GDM1 (cell line): ENCODE results near the gene KIF4B.
"Not testable (repeated sequence)": the region's sequence is repeated elsewhere in the genome, so short reads cannot be mapped to it uniquely, and the experiment has no call there.

Source experiments
- DNase-seq: peaks from one replicate; lab custom pipeline; 2025; lab: John Stamatoyannopoulos, UW

KIF4B gene

DNA sequence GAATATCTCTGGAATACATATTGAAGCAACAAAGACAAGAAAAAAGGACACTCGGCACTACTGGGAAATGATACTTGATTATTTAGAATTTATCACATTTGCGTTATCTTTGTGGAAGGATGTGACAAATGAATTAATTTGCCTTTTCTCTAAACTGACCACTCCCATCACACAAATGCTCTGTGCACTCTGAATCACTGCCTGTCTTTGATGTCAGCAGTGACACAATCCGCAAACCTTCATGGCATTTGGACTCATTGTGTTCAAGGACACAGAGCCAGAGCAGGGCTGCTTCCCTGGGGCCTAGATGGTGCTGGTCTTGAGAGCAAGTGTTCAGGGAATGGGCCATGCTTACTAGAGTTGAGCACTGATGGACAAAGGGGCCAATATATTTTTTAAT, 4.9 kb upstream of the KIF4B start:
- no peak for DNase-seq

DNA sequence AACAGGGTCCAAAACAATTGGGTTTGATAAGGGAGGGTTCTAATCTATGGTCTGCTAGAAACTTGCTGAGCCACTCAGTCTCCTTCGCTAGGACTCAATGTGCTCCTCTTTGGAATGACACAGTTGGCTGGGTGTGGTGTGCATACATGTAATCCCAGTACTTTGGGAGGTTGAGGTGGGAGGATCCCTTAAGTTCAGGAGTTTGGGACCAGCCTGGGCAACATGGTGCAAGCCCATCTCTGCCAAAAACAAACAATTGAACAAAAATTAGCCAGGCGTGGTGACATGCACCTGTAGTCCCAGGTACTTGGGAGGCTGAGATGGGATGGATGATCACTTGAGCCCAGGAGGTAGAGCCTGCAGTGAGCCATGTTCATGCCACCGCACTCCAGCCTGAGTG, 2.7 kb upstream of the KIF4B start:
- no peak for DNase-seq

DNA sequence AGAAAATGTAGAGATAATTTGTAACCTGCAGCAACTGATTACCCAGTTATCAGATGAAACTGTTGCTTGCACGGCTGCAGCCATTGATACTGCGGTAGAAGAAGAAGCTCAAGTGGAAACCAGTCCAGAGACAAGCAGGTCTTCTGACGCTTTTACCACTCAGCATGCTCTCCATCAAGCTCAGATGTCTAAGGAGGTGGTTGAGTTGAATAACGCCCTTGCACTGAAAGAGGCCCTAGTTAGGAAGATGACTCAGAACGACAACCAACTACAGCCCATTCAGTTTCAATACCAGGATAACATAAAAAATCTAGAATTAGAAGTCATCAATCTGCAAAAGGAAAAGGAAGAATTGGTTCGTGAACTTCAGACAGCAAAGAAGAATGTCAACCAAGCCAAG, 1.7 kb downstream of the KIF4B start:
- no peak for DNase-seq

- DNase-seq, result no peak
Observed at GRCh38 chr5:155017610-155018009, 4.1 kb downstream of the KIF4B start.

DNA sequence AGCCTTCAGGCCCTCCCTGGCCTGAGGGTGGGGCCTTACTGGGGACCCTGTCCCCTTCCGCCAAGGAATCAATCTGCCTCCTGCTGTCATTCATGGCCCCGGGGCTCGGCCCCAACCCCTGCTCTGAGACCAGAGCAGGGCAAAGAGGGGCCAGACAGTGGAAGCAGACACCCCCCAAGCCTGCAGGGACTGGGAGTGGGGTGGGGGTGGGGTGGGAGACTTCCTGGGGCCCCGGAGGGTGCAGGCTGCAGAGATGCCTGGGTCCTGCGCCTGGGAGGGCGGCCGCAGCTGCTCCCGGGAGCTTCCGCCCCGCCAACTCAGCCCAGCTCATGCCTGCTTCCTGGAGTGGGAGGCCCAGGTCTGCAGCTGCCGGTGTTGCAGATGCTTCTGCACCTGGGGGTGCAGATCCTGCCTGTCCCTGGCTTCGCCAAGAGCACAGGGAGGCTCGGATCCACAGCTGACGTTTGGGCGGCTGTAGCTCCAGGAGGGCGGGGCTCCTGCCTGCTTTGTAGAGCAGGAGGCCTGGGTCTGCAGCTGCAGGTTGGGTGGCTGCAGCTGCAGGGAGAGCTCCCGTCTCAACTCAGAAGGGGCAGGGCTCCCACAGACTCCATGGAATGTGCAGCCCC, 6.2 kb downstream of the KIF4B start:
- DNase-seq, result no peak

- no peak for DNase-seq
Observed at GRCh38 chr5:155021842-155022241, 8.3 kb downstream of the KIF4B start.

- DNase-seq, result no peak
Observed at GRCh38 chr5:155023320-155023719, 9.8 kb downstream of the KIF4B start.

GRCh38 chr5:155024015-155024414, 10.5 kb downstream of the KIF4B start:
- no peak for DNase-seq

DNA sequence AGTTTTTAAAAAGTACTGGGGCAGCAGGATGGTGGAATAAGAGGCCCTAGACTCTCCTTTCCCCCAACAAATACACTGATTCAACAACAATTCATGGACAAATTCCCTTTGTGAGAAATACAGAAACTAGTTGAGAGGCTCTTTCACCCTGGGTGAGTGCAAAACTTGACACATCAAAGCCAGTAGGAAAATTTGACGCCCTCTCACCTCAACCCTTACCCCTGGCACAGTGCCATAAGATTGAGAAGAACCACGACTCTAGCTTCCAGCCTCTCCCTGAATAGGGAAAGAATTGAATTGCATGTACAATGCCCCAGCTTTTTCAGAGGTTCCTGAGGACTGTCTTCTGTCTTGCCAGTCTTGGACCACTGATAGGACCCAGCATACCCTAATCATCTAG, 12.3 kb downstream of the KIF4B start:
- DNase-seq, result no peak

- no peak for DNase-seq
Observed at GRCh38 chr5:155027993-155028629, 14.6 kb downstream of the KIF4B start.

GRCh38 chr5:155029240-155029639, 15.7 kb downstream of the KIF4B start:
- DNase-seq, result no peak

- not testable (repeated sequence) for DNase-seq
Observed at GRCh38 chr5:155034145-155034744, 20.7 kb downstream of the KIF4B start.

DNA sequence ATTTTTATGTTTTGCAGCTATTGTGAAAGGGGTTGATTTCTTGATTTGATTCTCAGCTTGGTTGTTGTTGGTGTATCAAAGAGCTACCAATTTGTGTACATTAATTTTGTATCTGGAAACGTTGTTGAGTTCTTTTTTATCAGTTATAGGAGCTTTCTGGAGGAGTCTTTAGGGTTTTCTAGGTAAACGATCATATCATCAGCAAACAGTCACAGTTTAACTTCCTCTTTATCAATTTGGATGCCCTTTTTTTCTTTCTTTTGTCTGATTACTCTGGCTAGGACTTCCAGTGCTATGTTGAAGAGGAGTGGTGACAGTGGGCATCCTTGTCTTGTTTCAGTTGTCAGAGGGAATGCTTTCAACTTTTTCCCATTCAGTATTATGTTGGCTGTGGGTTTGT, 21.5 kb downstream of the KIF4B start:
- DNase-seq, result not testable (repeated sequence)

DNA sequence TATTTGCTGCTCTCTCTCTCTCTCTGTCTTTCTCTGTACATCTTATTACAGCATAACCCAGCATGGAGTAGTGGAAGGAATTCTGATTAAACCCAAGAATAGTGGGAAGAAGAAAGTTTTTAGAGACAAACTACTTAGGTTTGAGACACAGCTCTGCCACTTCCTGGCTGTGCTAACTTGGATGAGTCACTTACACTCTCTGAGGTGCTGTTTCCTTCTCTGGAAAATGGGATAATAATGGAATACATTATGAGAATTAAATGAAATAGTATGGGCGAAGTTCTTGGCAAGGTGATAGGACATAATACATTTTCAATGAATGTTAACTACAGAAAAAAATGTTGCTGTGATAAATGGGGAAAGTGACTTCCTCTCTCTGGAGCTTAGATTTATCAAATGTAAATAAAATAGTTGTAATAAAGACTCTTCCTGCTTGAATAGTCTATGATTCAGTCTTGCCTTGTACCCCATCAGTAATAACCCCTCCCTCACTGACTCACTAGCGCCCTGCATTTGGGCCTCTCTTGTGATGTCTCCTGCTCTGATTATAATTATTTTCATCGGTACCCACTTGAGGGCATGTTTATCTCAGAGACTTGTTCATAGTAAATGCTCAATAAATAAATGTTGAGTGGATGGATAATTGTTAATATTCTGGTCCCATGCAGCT, 27.6 kb downstream of the KIF4B start:
- no peak for DNase-seq

GRCh38 chr5:155044591-155044990, 31.0 kb downstream of the KIF4B start:
- DNase-seq, result no peak

- no peak for DNase-seq
Observed at GRCh38 chr5:155046591-155046990, 33.0 kb downstream of the KIF4B start.

GRCh38 chr5:155047818-155048217, 34.3 kb downstream of the KIF4B start:
- no peak for DNase-seq

DNA sequence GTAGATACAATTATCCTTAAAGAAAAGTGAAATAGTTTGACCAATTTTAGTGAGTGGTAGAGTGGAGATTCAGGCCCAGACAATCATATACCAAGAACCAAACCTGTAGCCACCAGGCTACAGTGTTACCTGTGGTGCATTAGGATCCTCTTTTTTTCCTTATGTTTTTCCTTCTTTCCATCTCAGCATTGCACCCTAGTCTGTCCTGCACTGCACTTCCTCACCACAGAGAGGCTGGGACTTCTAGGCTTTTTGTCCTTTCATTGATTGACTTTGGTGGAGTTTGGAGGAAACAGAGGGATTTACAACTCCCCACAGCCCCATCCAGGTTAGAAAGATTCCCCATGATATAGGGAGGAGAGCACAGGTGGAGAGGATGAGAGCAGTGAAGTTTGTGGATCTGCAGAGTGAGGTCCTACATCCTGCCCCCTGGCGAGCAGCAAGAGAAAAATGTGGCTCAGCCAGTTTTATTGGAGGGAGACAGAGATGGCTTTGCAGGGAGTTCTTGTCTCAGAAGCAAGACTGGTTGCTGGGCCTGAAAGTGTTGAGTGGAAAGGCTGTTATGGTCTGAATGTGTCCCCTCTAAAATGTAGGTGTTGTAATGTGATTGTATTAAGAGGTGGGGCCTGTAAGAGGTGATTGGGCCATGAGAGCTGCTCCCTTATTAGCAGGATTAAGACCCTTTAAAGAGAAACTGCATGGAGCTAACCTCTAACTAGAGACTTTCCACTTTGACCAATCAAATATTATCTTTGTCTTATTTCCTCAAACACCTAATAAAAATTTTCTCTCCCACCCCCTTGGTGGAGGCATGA, 36.2 kb downstream of the KIF4B start:
- DNase-seq, result no peak

GRCh38 chr5:155050384-155051019, 36.9 kb downstream of the KIF4B start:
- no peak for DNase-seq

- no peak for DNase-seq
Observed at GRCh38 chr5:155052532-155052931, 39.0 kb downstream of the KIF4B start.

DNA sequence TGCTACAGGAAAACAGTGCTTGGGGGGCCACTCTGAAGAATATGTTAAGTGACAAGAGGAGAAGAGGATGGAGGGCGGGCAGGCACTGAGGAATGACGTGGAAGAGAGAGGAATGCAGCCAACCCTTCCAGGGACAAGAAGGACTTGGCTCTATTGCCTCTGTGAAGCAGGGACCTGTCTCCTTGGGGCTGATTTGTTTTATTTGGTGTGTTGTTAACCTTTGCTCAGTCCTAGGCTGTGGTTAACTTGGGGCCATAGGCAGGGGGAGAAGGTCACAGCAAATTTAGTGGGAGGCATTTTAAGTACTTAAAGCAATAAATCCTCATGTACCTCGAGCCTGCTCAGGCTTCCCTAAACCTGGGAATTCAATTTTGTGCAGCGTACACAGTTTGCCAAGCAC, 39.9 kb downstream of the KIF4B start:
- no peak for DNase-seq
